Measurements from ENCODE around the gene SYT17.

SYT17 gene

GRCh38 chr16:19167710-19168370 lies at the start of gene SYT17:
Gene SYT17, plus strand, starts transcription at chr16:19168240. Its CDS starts 407 bp downstream, at chr16:19168647.
- DNase-seq (ENCODE audit: low spot score): peak; percentile 23

GRCh38 chr16:19118938-19119431 lies 49.1 kb upstream of the SYT17 start:
- DNase-seq (ENCODE audit: low spot score): no peak

GRCh38 chr16:19119564-19119963 lies 48.5 kb upstream of the SYT17 start:
- no peak for DNase-seq (ENCODE audit: low spot score)

- DNase-seq (ENCODE audit: low spot score): no peak
Observed at GRCh38 chr16:19123535-19124178, 44.4 kb upstream of the SYT17 start.

DNA sequence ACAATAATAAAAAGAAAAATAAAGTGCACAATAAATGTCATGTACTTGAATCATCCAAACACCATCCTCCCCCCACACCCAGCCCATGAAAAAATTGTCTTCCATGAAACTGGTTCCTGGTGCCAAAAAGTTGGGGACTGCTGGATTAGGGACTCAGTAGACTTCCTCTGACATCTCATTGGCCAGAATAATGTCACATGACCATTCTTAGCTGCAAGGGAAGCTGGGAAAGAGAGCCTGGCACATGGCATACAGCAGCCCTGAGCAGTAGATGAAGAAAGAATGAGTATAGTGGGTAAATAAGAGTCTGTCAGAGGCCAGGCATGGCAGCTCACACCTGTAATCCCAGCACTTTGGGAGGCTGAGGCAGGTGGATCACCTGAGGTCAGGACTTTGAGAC lies 41.7 kb upstream of the SYT17 start:
- DNase-seq (ENCODE audit: low spot score): no peak

GRCh38 chr16:19127205-19127604 lies 40.8 kb upstream of the SYT17 start:
- DNase-seq (ENCODE audit: low spot score): no peak

DNA sequence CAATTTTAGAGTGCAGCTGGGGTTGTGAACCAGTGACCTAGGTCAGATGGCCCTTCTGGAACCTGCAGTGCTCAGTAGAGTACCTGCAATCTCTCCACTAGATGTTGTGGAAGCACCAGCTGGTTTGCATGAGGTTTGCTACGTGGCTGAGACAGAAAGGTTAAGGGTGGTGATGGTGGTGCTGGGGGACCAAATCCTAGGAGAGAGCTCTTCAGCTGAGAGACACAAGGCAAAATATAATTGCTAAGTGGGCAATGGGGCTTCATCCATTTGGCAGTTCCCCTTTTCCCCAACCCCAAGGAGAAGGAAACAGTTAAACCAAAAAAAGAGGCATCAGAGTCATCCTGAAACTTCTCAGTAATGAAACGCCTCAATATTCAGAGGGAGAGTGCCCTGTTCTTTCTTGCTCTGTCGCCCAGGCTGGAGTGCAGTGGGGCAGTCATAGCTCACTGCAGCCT lies 40.3 kb upstream of the SYT17 start:
- DNase-seq (ENCODE audit: low spot score): no peak

- DNase-seq (ENCODE audit: low spot score): no peak
Observed at GRCh38 chr16:19128454-19129200, 39.4 kb upstream of the SYT17 start.

- no peak for DNase-seq (ENCODE audit: low spot score)
Observed at GRCh38 chr16:19130385-19130784, 37.7 kb upstream of the SYT17 start.

GRCh38 chr16:19130852-19131824 lies 36.9 kb upstream of the SYT17 start:
- DNase-seq (ENCODE audit: low spot score): no peak

DNA sequence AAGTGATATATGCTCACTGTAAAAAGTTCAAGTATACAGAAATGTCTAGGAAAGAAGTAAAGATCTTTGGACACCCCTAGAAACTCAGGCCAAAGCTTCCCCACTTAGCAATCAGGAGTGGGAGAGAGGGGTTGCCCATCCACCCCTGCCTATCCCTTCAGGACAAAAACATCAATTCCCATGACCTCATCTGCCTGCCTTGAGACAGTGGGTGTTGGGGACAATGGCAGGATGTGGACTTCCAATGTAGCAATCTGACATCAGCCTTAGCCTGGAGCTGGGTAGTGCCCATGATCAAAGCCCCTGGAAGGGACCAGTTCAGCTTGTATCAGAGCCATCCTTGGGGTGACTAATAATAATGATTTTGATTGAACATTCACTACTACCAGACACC lies 36.2 kb upstream of the SYT17 start:
- no peak for DNase-seq (ENCODE audit: low spot score)

DNA sequence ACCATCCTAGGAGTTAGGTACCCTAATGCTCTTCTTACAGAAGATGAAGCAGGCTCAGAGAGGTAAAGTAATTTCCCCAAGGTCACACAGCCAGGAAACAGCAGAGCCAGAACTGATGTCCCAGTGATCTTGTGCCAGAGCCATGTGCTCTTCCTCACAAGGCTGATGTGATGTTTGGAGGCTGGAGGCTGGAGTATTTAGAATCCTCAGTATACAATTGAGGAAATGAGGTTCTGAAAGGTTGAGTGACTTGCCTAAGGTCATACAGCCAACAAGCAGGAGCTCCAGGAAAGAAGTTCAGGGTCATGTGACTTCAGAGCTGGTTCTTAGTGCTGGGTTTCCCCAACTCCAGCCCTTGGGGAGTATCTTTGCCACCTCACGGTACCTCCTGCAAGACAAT lies 35.8 kb upstream of the SYT17 start:
- DNase-seq (ENCODE audit: low spot score): no peak

DNA sequence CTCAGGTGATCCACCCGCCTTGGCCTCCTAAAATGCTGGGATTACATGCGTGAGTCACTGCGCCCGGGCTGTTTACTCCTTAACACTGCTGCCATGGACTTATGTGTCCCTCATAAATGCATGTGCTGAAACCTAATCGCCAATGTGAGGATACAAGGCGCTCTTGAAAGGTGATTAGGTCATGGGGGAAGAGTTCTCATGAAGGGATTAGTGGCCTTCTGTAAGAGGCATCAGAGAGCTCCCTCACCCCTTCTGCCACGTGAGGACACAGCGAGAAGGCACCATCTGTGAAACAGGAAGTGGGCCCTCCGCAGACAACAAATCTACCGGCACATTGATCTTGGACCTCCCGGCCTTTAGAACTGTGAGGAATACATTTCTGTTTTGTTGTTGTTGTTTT lies 35.1 kb upstream of the SYT17 start:
- no peak for DNase-seq (ENCODE audit: low spot score)

DNA sequence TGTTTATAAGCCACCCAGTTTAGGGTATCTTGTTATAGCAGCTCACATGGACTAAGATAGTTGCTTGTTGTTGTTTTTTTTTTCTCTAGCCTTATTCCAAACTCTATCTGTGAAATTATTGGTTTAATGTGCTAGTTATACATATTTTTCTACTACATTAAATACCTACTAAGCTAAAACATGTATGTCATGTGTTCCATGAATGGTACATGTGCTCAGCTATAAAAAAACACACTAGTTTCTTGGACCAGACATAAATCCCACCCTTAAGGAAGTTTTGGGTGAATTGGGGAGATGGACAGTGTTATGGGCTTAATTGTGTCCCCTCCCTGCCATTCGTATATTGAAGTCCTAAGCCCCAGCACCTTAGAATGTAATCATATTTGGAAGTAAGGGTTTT lies 34.4 kb upstream of the SYT17 start:
- DNase-seq (ENCODE audit: low spot score): no peak

GRCh38 chr16:19135201-19135842 lies 32.7 kb upstream of the SYT17 start:
- no peak for DNase-seq (ENCODE audit: low spot score)

- no peak for DNase-seq (ENCODE audit: low spot score)
Observed at GRCh38 chr16:19135896-19136438, 32.1 kb upstream of the SYT17 start.

DNA sequence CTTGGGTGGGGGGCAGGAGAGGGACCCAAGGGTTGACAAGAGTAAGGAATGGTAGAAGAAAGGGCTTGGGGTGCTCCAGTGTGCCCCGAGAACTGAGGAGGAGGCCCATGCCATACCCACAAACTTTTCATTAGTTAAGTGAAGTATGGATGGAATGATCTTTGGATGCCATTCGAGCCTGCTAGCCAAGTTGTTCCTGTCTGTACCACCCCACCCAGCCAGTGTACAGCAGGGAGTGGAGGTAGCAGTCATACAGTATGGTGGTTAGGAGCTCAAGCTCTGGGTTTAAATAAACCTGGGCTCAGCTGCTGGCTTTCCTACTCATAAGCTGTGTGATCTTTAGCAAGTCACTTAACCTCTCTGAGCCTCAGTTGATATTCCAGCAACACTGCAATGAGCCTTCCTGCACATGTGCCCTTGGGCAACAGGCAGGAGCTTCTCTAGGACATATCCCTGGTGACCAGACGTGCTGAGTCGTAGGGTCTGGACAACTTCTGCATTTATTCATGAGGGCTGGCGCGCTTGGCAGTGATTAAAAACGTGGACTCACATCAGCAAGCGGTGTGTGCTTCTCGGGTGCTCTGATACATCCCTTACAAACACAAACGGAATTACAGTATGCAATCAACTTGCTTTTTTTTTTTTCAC lies 31.4 kb upstream of the SYT17 start:
- DNase-seq (ENCODE audit: low spot score): no peak

GRCh38 chr16:19137201-19138128 lies 30.6 kb upstream of the SYT17 start:
- DNase-seq (ENCODE audit: low spot score): no peak

GRCh38 chr16:19138601-19139000 lies 29.4 kb upstream of the SYT17 start:
- no peak for DNase-seq (ENCODE audit: low spot score)

Data from cerebellar cortex (tissue), 1 donor.